ENCODE measurements around the gene TMEM17.

The TMEM17 gene

GRCh38 chr2:62506421-62506750 lies 391 bp upstream of the TMEM17 start:
- no peak for DNase-seq

DNA sequence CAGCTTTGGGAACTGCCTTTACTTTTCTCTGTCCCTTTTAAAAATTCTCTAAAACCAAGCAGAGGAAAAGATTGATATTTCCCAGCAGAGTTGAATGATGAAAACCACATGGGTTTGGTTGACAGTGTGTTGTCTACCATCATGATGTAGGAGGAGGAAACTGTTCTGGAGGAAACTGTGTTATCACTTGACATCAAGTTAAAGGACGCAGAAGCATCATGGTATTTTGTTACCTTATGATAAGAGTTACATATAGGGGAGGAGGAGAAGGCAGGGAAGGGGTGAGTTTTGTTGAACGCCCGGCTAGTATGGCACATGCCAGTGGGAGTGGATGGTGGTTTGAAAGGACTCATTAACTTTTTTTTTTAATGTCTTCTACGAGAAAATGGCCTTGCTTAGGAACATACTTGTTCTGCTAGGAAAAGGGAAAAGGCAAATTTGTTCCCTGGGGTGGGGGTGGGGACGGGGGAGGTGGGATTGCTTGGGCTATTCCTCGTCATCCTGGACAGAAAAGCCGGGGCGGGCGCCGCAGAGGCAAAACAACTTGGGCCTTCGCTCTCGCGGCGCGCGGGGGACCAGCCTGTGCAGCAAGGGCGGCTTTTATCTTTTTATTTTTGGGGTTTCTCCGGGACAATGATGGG lies 766 bp downstream of the TMEM17 start:
- no peak for DNase-seq

GRCh38 chr2:62504657-62505056 lies 1.3 kb downstream of the TMEM17 start:
- no peak for DNase-seq

GRCh38 chr2:62501794-62502500 lies 4.0 kb downstream of the TMEM17 start:
- DNase-seq, result no peak

- DNase-seq, result no peak
Observed at GRCh38 chr2:62501069-62501468, 4.9 kb downstream of the TMEM17 start.

DNA sequence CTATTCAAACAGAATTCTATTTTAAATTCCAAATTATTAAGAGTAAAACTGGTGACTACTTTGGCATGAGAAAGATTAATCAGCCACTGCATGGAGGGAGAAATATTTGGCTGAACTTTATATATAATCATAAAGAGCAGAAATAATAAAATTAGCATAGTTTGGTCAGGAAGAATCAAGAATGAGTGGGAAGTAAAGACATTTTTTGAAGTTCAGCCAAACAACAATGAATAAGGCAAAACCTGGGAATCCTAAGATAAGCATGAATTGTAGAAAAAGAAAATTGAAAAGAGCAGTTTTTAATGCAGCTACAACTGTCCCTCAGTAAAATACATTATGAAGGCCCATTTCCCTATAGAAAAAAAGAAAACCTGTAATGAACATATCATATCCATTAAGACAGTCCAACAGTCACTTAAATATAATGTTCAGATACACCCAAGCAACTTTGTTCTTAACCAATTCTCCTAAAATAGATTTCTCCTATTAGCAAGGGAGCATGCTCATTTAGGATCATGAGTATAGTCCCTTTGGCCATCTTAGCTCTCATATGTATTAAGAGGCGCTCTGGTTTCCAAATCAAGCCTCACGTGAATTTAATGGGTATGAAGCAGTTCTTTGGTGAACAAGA lies 6.5 kb downstream of the TMEM17 start:
- no peak for DNase-seq

- DNase-seq, result no peak
Observed at GRCh38 chr2:62498739-62499138, 7.3 kb downstream of the TMEM17 start.

GRCh38 chr2:62495761-62496160 lies 10.2 kb downstream of the TMEM17 start:
- DNase-seq, result no peak

DNA sequence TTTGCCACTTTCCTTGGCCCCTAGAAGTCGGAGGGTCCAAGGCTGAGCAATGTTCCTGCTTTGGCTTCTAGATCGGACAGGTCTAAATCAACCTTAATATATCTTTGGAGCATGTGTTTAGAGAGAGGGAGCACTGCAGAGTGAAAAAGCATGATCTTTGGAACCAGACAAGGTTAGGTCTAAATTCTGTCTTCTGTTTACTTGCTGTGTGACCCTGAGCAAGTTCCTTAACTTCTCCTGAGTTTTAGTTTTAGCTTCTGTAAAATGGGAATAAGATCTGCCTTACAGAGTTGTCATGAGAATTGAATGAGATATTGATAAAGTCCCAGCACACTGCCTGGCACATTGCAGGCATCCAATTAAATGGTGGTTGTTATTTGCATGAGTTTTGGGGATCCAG lies 13.9 kb downstream of the TMEM17 start:
- DNase-seq, result no peak

DNA sequence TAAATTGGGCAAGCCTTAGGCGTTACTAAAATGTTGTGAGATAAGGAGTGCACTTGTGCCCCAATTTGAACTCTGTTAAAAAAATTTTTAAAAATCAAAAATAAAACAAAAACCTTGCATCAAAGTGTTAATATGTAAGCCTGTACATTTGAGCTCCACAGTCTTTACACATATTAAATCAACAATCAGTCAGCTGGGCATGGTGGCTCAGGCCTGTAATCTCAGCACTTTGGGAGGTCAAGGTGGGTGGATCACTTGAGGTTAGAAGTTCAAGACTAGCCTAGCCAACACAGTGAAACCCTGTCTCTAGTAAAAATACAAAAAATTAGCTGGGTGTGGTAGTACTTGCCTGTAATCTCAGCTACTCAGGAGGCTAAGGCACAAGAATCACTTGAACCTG lies 16.3 kb downstream of the TMEM17 start:
- DNase-seq, result no peak

DNA sequence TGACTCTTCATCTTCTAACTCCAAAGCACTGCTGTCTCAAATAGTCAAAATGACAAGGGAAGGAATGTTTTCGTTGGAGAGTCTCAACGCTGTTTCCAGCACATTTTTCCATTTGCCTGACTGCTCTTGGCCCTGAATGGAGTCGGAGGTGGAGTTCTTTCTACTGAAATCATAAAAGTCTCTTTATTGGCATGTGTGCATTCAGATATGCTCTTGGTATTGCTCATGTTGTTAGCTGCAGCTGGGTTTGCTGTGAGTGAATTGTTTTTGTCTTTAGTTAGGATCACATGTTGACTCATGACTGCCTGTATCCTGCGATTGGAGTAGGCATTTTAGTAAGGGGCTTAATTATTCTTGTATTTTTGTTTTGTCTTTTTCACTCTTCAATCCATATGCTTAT lies 16.8 kb downstream of the TMEM17 start:
- no peak for DNase-seq

DNA sequence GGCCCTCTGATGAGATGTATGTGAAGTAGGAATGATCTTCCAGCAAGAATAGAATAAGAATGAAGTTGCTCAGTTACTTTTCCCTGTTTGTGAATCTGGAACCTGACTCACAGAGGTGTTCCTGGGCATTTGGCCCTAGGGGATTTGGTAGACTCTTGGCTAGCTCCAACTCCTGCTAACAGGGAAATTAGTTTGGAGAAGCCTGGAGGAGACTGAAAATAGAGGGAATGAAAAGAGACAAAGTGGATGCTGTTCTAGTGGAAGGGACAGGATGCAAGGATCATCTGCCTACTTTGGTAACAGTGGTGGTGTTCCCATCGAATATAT lies 19.6 kb downstream of the TMEM17 start:
- DNase-seq, result no peak

GRCh38 chr2:62485761-62486438 lies 20.1 kb downstream of the TMEM17 start:
- no peak for DNase-seq

DNA sequence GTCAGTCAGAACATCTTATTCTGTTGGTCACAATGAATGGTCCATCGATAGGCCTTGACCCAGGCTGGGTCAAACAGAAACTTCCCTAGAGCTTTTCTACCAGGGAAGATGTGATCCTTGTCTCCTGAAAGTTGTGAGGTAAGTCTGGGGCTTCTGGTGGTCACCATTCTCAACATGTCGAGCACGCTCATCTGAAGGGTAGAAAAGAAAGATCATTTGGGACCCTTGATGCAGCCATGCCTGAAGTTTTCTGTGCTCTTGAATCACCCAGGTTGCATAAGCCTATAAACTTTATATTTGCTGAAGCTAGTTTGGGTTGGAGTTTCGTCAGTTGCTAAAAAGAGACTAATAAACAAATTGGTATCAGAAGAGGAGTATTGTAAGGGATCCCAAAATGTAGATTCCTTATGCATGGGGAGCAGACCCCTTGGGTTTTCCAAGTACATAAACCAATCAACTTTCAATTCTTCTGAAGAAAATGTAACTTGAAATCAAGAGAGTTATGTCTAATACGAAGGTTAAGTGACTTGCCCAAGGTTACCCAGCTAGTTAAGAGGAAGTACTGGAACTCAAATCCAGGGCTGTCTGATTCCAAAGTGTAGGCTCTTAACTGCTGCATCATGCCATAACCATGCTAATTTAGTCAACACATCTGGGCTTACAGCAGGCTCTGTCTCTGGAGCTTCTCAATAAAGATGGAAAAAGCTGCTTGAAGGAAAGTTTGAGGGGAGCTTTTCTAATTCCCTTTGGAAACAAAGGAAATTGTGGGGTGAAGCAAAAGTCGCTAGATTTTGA lies 23.2 kb downstream of the TMEM17 start:
- no peak for DNase-seq

GRCh38 chr2:62479917-62480316 lies 26.1 kb downstream of the TMEM17 start:
- DNase-seq, result no peak

DNA sequence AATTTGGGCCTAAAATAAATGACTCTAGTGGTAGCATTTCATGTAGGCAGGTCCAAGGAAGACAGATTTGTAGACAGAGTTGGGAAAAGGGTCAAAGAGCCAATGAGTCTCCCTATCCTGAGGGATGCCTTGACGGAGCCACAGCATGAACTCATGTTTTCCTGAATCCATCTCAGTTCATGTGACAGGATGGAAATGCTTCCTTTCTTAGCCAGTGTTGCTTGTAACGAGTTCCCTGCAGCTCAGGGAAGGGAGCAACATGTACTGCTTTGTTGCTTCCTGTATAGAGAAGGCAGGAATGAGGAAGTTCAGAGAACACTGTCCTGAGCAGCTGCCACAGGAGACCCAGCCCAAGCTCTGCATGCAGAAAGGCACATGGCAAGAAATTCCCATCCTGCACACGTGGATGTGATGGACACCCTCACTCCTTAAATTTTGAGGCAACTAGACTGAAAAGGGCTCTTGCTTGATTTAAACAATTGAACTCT lies 27.9 kb downstream of the TMEM17 start:
- DNase-seq, result no peak

GRCh38 chr2:62477573-62477972 lies 28.4 kb downstream of the TMEM17 start:
- DNase-seq, result no peak

GRCh38 chr2:62475172-62476011 lies 30.6 kb downstream of the TMEM17 start:
- no peak for DNase-seq

DNA sequence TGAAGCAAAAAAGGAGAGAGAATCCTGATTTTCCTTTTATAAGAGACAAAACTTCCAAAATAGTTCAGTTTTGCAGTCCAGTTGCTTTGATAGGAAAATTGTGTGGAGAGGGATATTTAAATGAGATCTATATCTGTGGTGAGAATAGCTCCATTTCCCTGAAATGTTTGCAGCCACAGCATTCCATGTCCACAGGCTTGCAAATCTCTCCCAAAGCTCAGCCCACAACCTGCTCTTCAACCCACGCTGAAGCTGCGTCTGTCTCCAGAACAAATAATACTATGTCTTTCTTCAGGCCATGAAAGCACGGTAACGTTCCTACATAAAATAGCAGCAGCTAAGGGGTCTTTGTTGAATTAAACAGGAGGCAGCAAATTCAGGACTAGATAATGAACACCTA lies 31.8 kb downstream of the TMEM17 start:
- DNase-seq, result no peak

- no peak for DNase-seq
Observed at GRCh38 chr2:62473246-62473827, 32.7 kb downstream of the TMEM17 start.

- no peak for DNase-seq
Observed at GRCh38 chr2:62472312-62472711, 33.7 kb downstream of the TMEM17 start.

DNA sequence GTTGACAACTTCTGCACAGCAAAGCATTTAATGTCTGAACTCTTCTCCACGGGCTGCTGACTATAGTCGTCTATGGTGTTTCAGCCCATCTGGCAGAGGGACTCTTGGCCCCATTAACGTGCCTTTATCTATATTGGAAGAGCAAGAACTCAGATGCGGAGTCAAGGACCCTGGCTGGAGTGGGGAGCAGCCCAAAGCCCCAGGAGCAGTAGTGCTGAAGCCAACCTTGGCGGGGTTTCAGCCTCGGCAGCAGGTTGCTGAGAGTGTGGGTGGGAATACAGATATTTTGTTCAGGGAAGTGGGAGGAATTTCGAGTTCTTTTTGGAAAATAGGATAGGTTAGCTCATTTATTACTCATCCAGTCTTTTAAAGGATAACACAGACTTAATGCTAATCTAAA lies 34.2 kb downstream of the TMEM17 start:
- DNase-seq, result no peak

Measured in CD4-positive, alpha-beta T cell treated with Interleukin-17A for 4 hours (primary cell).